IMR-90 (cell line): ENCODE data around the gene PRSS38. TPM values are rescaled to one million over a fixed set of nuclear protein-coding genes. Genes with fewer than 3 reads are reported as not detected.

Source experiments
- ATAC-seq: fragments of 200-7000 bp; cut with Tn5 transposase; 2 replicates; pipeline ENCODE4 v1.9.1; 2020; ENCODE audit warnings: low read depth, mild to moderate bottlenecking, moderate library complexity
- BruUV-seq: library from RNA; stranded (reverse); fragments of 400-500 nt; replicated peaks from 2 replicates; lab custom pipeline; 2021; lab: Mats Ljungman, UMichigan
- CTCF ChIA-PET: fragments of 300-600 bp; formaldehyde crosslinking; extraction: SDS; loops from one replicate; lab custom pipeline; 2021; ENCODE audit warnings: antibody characterized with exemption; lab: Yijun Ruan, JAX
- POLR2A ChIA-PET: fragments of 300-600 bp; sonication (Branson Sonifier 250); formaldehyde crosslinking; loops from one replicate; lab custom pipeline; 2022; ENCODE audit warnings: antibody characterized with exemption; ENCODE audit not compliant: unreplicated experiment; lab: Charles Lee
- DNase-seq: peaks from one replicate; pipeline ENCODE4 v3.0.0; 2013
- H2AFZ ChIP-seq: replicated peaks from 2 replicates; pipeline ENCODE3; 2013; ENCODE audit warnings: low read length, mild to moderate bottlenecking; ENCODE audit not compliant: poor library complexity
- H2AK5ac ChIP-seq: 2 replicates; pipeline ENCODE4 v1.6.1; 2013; ENCODE audit warnings: low read depth, low read length, inconsistent platforms
- H2AK9ac ChIP-seq: replicated peaks from 2 replicates; pipeline ENCODE3; 2013; ENCODE audit warnings: mild to moderate bottlenecking, low read depth, low read length, moderate library complexity; ENCODE audit not compliant: poor library complexity
- H2BK120ac ChIP-seq: 2 replicates; pipeline ENCODE4 v1.6.1; 2013; ENCODE audit warnings: low read depth, low read length, inconsistent platforms
- H2BK15ac ChIP-seq: 3 replicates; pipeline ENCODE4 v1.6.1; 2013; ENCODE audit warnings: low read depth, low read length, inconsistent platforms
- H2BK20ac ChIP-seq: 2 replicates; pipeline ENCODE4 v1.6.1; 2013; ENCODE audit warnings: low read depth, mild to moderate bottlenecking, inconsistent platforms, low read length, moderate library complexity
- H2BK5ac ChIP-seq: 2 replicates; pipeline ENCODE4 v1.6.1; 2013; ENCODE audit warnings: mild to moderate bottlenecking, low read depth, low read length, inconsistent platforms; ENCODE audit not compliant: poor library complexity, severe bottlenecking
- H3K14ac ChIP-seq: replicated peaks from 2 replicates; pipeline ENCODE4 v1.6.1; 2013; ENCODE audit warnings: low read depth, low read length, inconsistent platforms
- H3K18ac ChIP-seq: 2 replicates; pipeline ENCODE4 v1.6.1; 2013; ENCODE audit warnings: low read depth, low read length, control low read depth
- H3K23ac ChIP-seq: 2 replicates; pipeline ENCODE4 v1.6.1; 2013; ENCODE audit warnings: low read depth, low read length, inconsistent platforms
- H3K27ac ChIP-seq: 2 replicates; pipeline ENCODE4 v1.5.1; 2013; ENCODE audit warnings: mild to moderate bottlenecking, control low read depth, low read length; ENCODE audit not compliant: insufficient read depth
- H3K27me3 ChIP-seq: 2 replicates; pipeline ENCODE4 v1.6.1; 2013; ENCODE audit warnings: low read length; ENCODE audit not compliant: control insufficient read depth, insufficient read depth
- H3K36me3 ChIP-seq: 2 replicates; pipeline ENCODE4 v1.6.1; 2013; ENCODE audit warnings: low read length, mixed read lengths; ENCODE audit not compliant: control insufficient read depth, insufficient read depth
- H3K4ac ChIP-seq: 2 replicates; pipeline ENCODE4 v1.6.1; 2013; ENCODE audit warnings: low read depth, low read length, inconsistent platforms
- H3K4me1 ChIP-seq: 2 replicates; pipeline ENCODE4 v1.6.1; 2013; ENCODE audit warnings: low read length, mixed read lengths; ENCODE audit not compliant: control insufficient read depth, insufficient read depth
- H3K4me2 ChIP-seq: 2 replicates; pipeline ENCODE4 v1.6.1; 2013; ENCODE audit warnings: low read depth, mild to moderate bottlenecking, control low read depth, low read length, moderate library complexity
- H3K4me3 ChIP-seq: 2 replicates; pipeline ENCODE4 v1.5.1; 2013; ENCODE audit warnings: low read depth, mild to moderate bottlenecking, control low read depth, low read length, moderate library complexity; ENCODE audit not compliant: insufficient read depth
- H3K56ac ChIP-seq: 2 replicates; pipeline ENCODE4 v1.6.1; 2013; ENCODE audit warnings: low read length, inconsistent platforms; ENCODE audit not compliant: insufficient read depth; ENCODE audit errors: extremely low read depth
- H3K79me1 ChIP-seq, 2 experiments: 2 replicates each; pipeline ENCODE4 v1.6.1; 2013; ENCODE audit warnings: low read length in 2 of 2, inconsistent platforms in 1 of 2, low read depth in 1 of 2
- H3K9ac ChIP-seq: 2 replicates; pipeline ENCODE4 v1.6.1; 2013; ENCODE audit warnings: low read depth, low read length, control low read depth
- H3K9me1 ChIP-seq: 2 replicates; pipeline ENCODE4 v1.6.1; 2013; ENCODE audit warnings: low read length, inconsistent platforms; ENCODE audit not compliant: insufficient read depth
- H3K9me3 ChIP-seq: 2 replicates; pipeline ENCODE4 v1.6.1; 2013; ENCODE audit warnings: low read length; ENCODE audit not compliant: control insufficient read depth, insufficient read depth
- H4K20me1 ChIP-seq: 2 replicates; pipeline ENCODE4 v1.6.1; 2013; ENCODE audit warnings: low read length, inconsistent platforms; ENCODE audit not compliant: insufficient read depth
- H4K5ac ChIP-seq: 2 replicates; pipeline ENCODE4 v1.6.1; 2013; ENCODE audit warnings: mild to moderate bottlenecking, low read depth, low read length, control low read depth
- H4K8ac ChIP-seq, 2 experiments: 2 replicates each; pipeline ENCODE4 v1.6.1; 2013; ENCODE audit warnings: low read depth in 2 of 2, low read length in 2 of 2, control low read depth in 1 of 2, inconsistent platforms in 1 of 2
- H4K91ac ChIP-seq: 2 replicates; pipeline ENCODE4 v1.6.1; 2013; ENCODE audit warnings: low read depth, low read length, inconsistent platforms; ENCODE audit not compliant: insufficient read depth
- CHD1 ChIP-seq: IDR thresholded peaks from 2 replicates; pipeline ENCODE4 v1.6.1; 2012; ENCODE audit warnings: low read depth, low read length, improper control_type of control experiment
- SMC3 ChIP-seq: fragments of 150-350 bp; IDR thresholded peaks from 2 replicates; pipeline ENCODE4 v1.6.1; 2016; ENCODE audit warnings: low read depth, mild to moderate bottlenecking, antibody characterized with exemption, low read length, moderate library complexity
- WGBS, 2 experiments: methylation state at CpG; one replicate each; pipeline versions ENCODE4 v1.1.5 to v1.1.7; 2013; ENCODE audit warnings: missing lambda C conversion rate in 2 of 2; ENCODE audit not compliant: insufficient read length in 1 of 2; ENCODE audit errors: extremely low coverage in 2 of 2; 5-methylcytosine and 5-hydroxymethylcytosine counted together
- dilution Hi-C: fragments of 300-500 bp; cut with HindIII; formaldehyde crosslinking; loops from one replicate; pipeline ENCODE4 v1.14.3; 2018; ENCODE audit warnings: low sequenced_read_pairs; ENCODE audit not compliant: unreplicated experiment
- in situ Hi-C: fragments of 300-500 bp; cut with MboI; formaldehyde crosslinking; loops from 3 replicates; pipeline ENCODE4 v1.14.3; 2019; ENCODE audit warnings: low sequenced_read_pairs, inconsistent platforms, mixed read lengths
- intact Hi-C: fragments of 100-400 bp; cut with micrococcal nuclease; formaldehyde crosslinking; loops from 2 replicates; pipeline ENCODE4 v1.10.0; 2022
- polyA plus RNA-seq, 3 experiments: library from polyadenylated mRNA; depleted of rRNA; stranded (reverse); fragments of >200 nt; gene quantifications; 2 replicates each; pipeline ENCODE4 v1.2.3, GENCODE V29; 2012; ENCODE audit warnings: low replicate concordance in 1 of 3
- total RNA-seq: library from RNA; depleted of rRNA; stranded (reverse); fragments of >200 nt; gene quantifications from 2 replicates; pipeline ENCODE4 v1.2.3, GENCODE V29; 2012

The PRSS38 gene
- total and polyA plus RNA-seq, 2 of the 4 experiments (the other 2 are of a cell fraction), result not detected

- no peaks in the 10 kb centered on the region for H3K4me1 ChIP-seq
- H3K18ac ChIP-seq, result no peak overlapping the region
- H2BK5ac ChIP-seq, result no peak overlapping the region
- BruUV-seq, result no TSS peak
- dilution Hi-C loops, result no loop called here
- no peak for DNase-seq
- no CpG with 5 or more reads among the region's 2 CpGs for WGBS, 2 experiments
- no peak overlapping the region for H3K4ac ChIP-seq
- intact Hi-C loops, result no loop called here
- H3K27me3 ChIP-seq, result no peaks in the 10 kb centered on the region
- H3K36me3 ChIP-seq, result no peaks in the 10 kb centered on the region
- in situ Hi-C loops, result no loop called here
- H3K9me1 ChIP-seq, result no peaks in the 10 kb centered on the region
- no peak overlapping the region for H4K91ac ChIP-seq
- no peak overlapping the region for H3K27ac ChIP-seq
- no peak overlapping the region for H3K4me2 ChIP-seq
- H3K79me1 ChIP-seq, result no peaks in the 10 kb centered on the region
- no peak overlapping the region for H2BK20ac ChIP-seq
- H4K20me1 ChIP-seq, result no peaks in the 10 kb centered on the region
- no peak overlapping the region for H3K9ac ChIP-seq
- no peak overlapping the region for H4K8ac ChIP-seq
- no peak overlapping the region for H2AFZ ChIP-seq
- H2BK120ac ChIP-seq, result no peak overlapping the region
- no peak overlapping the region for H2BK15ac ChIP-seq
- no peak overlapping the region for H3K14ac ChIP-seq
- H3K4me3 ChIP-seq, result no peak overlapping the region
- no peak overlapping the region for H2AK5ac ChIP-seq
- no peak overlapping the region for H2AK9ac ChIP-seq
- no peak for TF ChIP-seq CHD1
- no peak for TF ChIP-seq SMC3
- POLR2A ChIA-PET, result no interaction called here
- H4K5ac ChIP-seq, result no peak overlapping the region
- CTCF ChIA-PET, result no interaction called here
- ATAC-seq, result no peak
- H3K23ac ChIP-seq, result no peak overlapping the region
- H3K56ac ChIP-seq, result no peak overlapping the region
- no peaks in the 10 kb centered on the region for H3K9me3 ChIP-seq
These were observed 8.7 kb downstream of the PRSS38 start for GRCh38 chr1:227824204-227824603.
